HepG2 (cell line): ENCODE results near the gene CPVL.

Experiments
- BHLHE40 ChIP-seq: IDR thresholded peaks from 2 replicates; pipeline ENCODE4 v1.6.1; 2011; ENCODE audit warnings: low read length, improper control_type of control experiment
- FOSL1 ChIP-seq: sonication (generic); formaldehyde crosslinking; IDR thresholded peaks from 2 replicates; pipeline ENCODE4 v1.9.0; 2021; ENCODE audit warnings: missing genetic modification reagents, borderline replicate concordance
- ZKSCAN8 ChIP-seq: IDR thresholded peaks from 2 replicates; pipeline ENCODE4 v1.6.1; 2016; ENCODE audit warnings: borderline replicate concordance, missing genetic modification reagents, missing compliant biosample characterization
- ZNF33B ChIP-seq: sonication (generic); formaldehyde crosslinking; IDR thresholded peaks from 2 replicates; pipeline ENCODE4 v1.5.1; 2020; ENCODE audit warnings: mild to moderate bottlenecking, missing genetic modification reagents
- ZNF703 ChIP-seq: sonication (generic); formaldehyde crosslinking; IDR thresholded peaks from 2 replicates; pipeline ENCODE4 v1.5.1; 2020; ENCODE audit warnings: missing genetic modification reagents, mild to moderate bottlenecking, moderate library complexity, borderline replicate concordance
- TF ChIP-seq, protein P1 (sequence below): sonication (generic); formaldehyde crosslinking; conservative IDR thresholded peaks from 2 replicates; pipeline ENCODE4 v1.4.0; 2020; ENCODE audit warnings: missing genetic modification reagents
- TF ChIP-seq, protein P2 (sequence below): sonication (generic); formaldehyde crosslinking; IDR thresholded peaks from 2 replicates; pipeline ENCODE4 v1.5.0; 2020; ENCODE audit warnings: mild to moderate bottlenecking, missing genetic modification reagents, moderate library complexity
- TF ChIP-seq, protein P3 (sequence below): sonication (generic); formaldehyde crosslinking; IDR thresholded peaks from 2 replicates; pipeline ENCODE4 v1.5.1; 2020; ENCODE audit warnings: missing genetic modification reagents, mild to moderate bottlenecking, borderline replicate concordance

DNA sequence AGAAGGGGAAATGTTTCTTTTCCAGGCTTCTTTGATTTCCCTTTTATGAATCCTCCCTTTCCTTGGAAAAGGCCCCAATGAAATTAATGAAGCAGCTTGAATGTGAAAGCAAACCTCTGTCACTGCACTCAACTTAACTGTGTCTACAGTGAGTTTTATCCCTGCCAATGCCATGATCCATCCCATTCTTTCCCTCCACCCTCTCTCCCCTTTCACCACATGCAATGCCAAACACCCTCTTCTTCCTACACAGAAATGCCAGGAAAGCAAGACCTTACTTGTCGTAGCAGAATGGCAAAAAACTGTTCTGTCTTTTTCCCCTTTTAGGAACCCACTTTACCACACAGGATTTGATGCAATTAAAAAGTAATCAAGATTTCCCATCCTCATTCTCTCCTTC is 140.9 kb downstream of the CPVL start:
- TF ChIP-seq, protein P1, sequence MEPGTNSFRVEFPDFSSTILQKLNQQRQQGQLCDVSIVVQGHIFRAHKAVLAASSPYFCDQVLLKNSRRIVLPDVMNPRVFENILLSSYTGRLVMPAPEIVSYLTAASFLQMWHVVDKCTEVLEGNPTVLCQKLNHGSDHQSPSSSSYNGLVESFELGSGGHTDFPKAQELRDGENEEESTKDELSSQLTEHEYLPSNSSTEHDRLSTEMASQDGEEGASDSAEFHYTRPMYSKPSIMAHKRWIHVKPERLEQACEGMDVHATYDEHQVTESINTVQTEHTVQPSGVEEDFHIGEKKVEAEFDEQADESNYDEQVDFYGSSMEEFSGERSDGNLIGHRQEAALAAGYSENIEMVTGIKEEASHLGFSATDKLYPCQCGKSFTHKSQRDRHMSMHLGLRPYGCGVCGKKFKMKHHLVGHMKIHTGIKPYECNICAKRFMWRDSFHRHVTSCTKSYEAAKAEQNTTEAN (CRISPR knock-in tag), result no peak
- TF ChIP-seq ZNF703, result no peak
- TF ChIP-seq, protein P2, sequence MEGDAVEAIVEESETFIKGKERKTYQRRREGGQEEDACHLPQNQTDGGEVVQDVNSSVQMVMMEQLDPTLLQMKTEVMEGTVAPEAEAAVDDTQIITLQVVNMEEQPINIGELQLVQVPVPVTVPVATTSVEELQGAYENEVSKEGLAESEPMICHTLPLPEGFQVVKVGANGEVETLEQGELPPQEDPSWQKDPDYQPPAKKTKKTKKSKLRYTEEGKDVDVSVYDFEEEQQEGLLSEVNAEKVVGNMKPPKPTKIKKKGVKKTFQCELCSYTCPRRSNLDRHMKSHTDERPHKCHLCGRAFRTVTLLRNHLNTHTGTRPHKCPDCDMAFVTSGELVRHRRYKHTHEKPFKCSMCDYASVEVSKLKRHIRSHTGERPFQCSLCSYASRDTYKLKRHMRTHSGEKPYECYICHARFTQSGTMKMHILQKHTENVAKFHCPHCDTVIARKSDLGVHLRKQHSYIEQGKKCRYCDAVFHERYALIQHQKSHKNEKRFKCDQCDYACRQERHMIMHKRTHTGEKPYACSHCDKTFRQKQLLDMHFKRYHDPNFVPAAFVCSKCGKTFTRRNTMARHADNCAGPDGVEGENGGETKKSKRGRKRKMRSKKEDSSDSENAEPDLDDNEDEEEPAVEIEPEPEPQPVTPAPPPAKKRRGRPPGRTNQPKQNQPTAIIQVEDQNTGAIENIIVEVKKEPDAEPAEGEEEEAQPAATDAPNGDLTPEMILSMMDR (CRISPR knock-in tag), result no peak
- TF ChIP-seq ZKSCAN8, result no peak
- no peak for TF ChIP-seq BHLHE40
- no peak for TF ChIP-seq FOSL1 (CRISPR knock-in tag)
- TF ChIP-seq ZNF33B (CRISPR knock-in tag), result no peak
- TF ChIP-seq, protein P3, sequence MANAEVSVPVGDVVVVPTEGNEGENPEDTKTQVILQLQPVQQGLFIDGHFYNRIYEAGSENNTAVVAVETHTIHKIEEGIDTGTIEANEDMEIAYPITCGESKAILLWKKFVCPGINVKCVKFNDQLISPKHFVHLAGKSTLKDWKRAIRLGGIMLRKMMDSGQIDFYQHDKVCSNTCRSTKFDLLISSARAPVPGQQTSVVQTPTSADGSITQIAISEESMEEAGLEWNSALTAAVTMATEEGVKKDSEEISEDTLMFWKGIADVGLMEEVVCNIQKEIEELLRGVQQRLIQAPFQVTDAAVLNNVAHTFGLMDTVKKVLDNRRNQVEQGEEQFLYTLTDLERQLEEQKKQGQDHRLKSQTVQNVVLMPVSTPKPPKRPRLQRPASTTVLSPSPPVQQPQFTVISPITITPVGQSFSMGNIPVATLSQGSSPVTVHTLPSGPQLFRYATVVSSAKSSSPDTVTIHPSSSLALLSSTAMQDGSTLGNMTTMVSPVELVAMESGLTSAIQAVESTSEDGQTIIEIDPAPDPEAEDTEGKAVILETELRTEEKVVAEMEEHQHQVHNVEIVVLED (CRISPR knock-in tag), result no peak
